ENCODE results near the gene ELAVL2.

DNA sequence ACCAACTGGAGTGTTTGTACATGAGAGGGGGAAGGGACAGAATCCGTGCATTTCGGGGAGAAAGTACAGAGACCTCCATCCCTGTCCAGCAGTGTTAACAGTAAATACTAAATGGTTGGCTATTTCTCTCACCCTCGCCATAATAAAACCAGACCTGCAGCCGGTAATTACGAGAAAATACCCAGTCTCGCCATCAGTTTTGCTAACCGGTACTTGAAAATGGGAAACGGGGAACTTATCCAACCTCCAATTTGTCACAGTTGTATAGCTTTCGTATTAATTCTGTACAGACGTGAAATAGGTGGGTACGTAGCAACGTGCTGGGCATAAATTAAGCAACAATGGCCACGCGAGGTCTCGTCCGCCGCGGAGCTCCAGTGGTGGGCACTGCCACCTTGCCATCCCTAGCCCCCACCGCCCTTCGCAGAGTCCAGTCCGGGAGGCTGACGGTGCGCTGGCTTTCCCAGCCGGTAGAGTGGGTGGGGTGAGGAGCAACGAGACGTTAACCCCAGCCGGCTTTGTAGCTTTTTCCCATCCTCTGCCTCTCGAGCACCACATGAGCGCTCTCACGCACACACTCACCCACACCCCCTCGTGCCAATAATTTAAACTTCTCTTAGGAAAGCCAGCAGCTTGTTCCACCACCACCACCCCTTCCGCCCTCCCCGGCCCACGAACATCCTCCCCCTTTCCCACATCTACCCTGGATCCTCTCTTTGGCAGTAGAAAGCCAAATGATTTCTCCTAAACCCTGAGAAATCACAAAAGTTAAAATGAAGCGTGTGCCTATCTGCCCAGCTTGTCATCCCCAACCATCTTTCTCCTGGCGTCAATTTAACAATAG is 1.8 kb downstream of the ELAVL2 start:
- TF ChIP-seq, protein P1, sequence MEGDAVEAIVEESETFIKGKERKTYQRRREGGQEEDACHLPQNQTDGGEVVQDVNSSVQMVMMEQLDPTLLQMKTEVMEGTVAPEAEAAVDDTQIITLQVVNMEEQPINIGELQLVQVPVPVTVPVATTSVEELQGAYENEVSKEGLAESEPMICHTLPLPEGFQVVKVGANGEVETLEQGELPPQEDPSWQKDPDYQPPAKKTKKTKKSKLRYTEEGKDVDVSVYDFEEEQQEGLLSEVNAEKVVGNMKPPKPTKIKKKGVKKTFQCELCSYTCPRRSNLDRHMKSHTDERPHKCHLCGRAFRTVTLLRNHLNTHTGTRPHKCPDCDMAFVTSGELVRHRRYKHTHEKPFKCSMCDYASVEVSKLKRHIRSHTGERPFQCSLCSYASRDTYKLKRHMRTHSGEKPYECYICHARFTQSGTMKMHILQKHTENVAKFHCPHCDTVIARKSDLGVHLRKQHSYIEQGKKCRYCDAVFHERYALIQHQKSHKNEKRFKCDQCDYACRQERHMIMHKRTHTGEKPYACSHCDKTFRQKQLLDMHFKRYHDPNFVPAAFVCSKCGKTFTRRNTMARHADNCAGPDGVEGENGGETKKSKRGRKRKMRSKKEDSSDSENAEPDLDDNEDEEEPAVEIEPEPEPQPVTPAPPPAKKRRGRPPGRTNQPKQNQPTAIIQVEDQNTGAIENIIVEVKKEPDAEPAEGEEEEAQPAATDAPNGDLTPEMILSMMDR (IDR thresholded peaks at IDR 0.05), result no peak
- no peak for TF ChIP-seq POLR2A (IDR thresholded peaks at IDR 0.05)
